ENCODE results near the gene ABLIM2. TPM values are rescaled to one million over a fixed set of nuclear protein-coding genes. Genes with fewer than 3 reads are reported as not detected.

Gene ABLIM2
- total and polyA plus RNA-seq, 3 donors from 2014 or later = 5.2 to 7.5 (median 6.9) TPM

- H3K27ac ChIP-seq = no peak overlapping the region
- WGBS, 2 donors = 54 to 64% methylated on average over 12 to 17 of the region's 17 CpGs
- H3K36me3 ChIP-seq (ENCODE audit: low read depth, missing control alignments) = no peaks in the 10 kb centered on the region
- H3K4me3 ChIP-seq = no peak overlapping the region
- peak; percentile 58 for DNase-seq
- no peaks in the 10 kb centered on the region for H3K9me3 ChIP-seq
- no peaks in the 10 kb centered on the region for H3K4me1 ChIP-seq
- TF ChIP-seq POLR2A (IDR thresholded peaks at IDR 0.05) (no peak), CTCF (IDR thresholded peaks at IDR 0.05) (peak; percentile 61 to 72 (median 68))
- H3K27me3 ChIP-seq = no peaks in the 10 kb centered on the region
- intact Hi-C loops (cut with DNase I; ENCODE audit: low total_unique reads) = no loop called here
These were observed 18.2 kb upstream of the ABLIM2 start for GRCh38 chr4:8176547-8177399.

GRCh38 chr4:8175686-8176085 lies 17.1 kb upstream of the ABLIM2 start:
- Histone ChIP-seq H3K9me3 (no peaks in the 10 kb centered on the region), H3K4me3 (no peak overlapping the region), H3K27me3 (no peaks in the 10 kb centered on the region), H3K36me3 (ENCODE audit: low read depth, missing control alignments) (no peaks in the 10 kb centered on the region), H3K27ac (no peak overlapping the region), H3K4me1 (no peaks in the 10 kb centered on the region)
- WGBS, 2 donors = 84 to 89% methylated on average over 6 of the region's 6 CpGs
- DNase-seq = no peak
- TF ChIP-seq CTCF (IDR thresholded peaks at IDR 0.05) (no peak), POLR2A (IDR thresholded peaks at IDR 0.05) (no peak)
- intact Hi-C loops (cut with DNase I; ENCODE audit: low total_unique reads) = no loop called here

GRCh38 chr4:8174970-8175369 lies 16.4 kb upstream of the ABLIM2 start:
- TF ChIP-seq CTCF (IDR thresholded peaks at IDR 0.05) (no peak), POLR2A (IDR thresholded peaks at IDR 0.05) (no peak)
- DNase-seq = no peak
- H3K9me3 ChIP-seq = no peaks in the 10 kb centered on the region
- H3K27ac ChIP-seq = no peak overlapping the region
- no peaks in the 10 kb centered on the region for H3K36me3 ChIP-seq (ENCODE audit: low read depth, missing control alignments)
- H3K27me3 ChIP-seq = no peaks in the 10 kb centered on the region
- H3K4me1 ChIP-seq = no peaks in the 10 kb centered on the region
- no peak overlapping the region for H3K4me3 ChIP-seq
- intact Hi-C loops (cut with DNase I; ENCODE audit: low total_unique reads) = no loop called here
- 77 to 87% methylated on average over 3 of the region's 3 CpGs for WGBS, 2 donors

GRCh38 chr4:8173492-8174242 lies 15.1 kb upstream of the ABLIM2 start:
- TF ChIP-seq CTCF (IDR thresholded peaks at IDR 0.05) (no peak), POLR2A (IDR thresholded peaks at IDR 0.05) (no peak)
- no peak overlapping the region for H3K4me3 ChIP-seq
- no peak overlapping the region for H3K27ac ChIP-seq
- intact Hi-C loops (cut with DNase I; ENCODE audit: low total_unique reads) = no loop called here
- H3K27me3 ChIP-seq = no peaks in the 10 kb centered on the region
- 71 to 83% methylated on average over 8 to 13 of the region's 13 CpGs for WGBS, 2 donors
- H3K9me3 ChIP-seq = no peaks in the 10 kb centered on the region
- H3K36me3 ChIP-seq (ENCODE audit: low read depth, missing control alignments) = no peaks in the 10 kb centered on the region
- H3K4me1 ChIP-seq = no peaks in the 10 kb centered on the region
- no peak for DNase-seq
